ENCODE measurements around the gene DRAP1. TPM values are rescaled to one million over a fixed set of nuclear protein-coding genes. Genes with fewer than 3 reads are reported as not detected.

Gene DRAP1
- total and polyA plus RNA-seq, 2 experiments from 2014 or later = 121 to 294 TPM

DNA sequence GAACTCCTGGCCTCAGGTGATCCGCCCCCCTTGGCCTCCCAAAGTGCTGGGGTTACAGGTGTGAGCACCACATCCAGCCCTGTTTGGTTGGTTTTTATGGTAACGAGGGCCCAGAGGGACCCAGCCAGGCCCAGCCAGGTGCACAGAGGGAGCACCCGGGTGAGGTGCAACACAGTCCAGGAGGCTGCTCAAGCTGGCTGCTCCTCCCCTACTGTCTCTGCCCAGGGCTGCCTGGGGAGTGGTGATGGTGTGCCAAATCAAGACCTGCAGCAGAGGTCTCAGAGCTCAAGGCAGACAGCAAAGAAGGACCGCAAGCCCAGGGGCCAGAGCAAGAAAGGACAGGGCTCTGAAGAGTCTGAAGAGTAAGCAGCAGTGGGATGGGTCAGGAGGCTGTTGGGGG, 27.4 kb downstream of the DRAP1 start:
- Histone ChIP-seq H3K4me2 (peak overlapping the region; percentile 76), H3K4me1 (ENCODE audit: insufficient read depth) (peaks cover 20% of the 10 kb centered on the region), H3F3A (replicated peaks; ENCODE audit: low read depth) (peaks cover 9% of the 10 kb centered on the region; the same call in 1 of the 2 replicates), H3K4me3 (peak overlapping the region; percentile 47; the same call in 1 of the 2 replicates), H3K27ac (ENCODE audit: low read depth) (peak overlapping the region; percentile 78), H3K79me2 (replicated peaks; ENCODE audit: insufficient read depth) (no peaks in the 10 kb centered on the region), H4K20me1 (replicated peaks; ENCODE audit: insufficient read depth) (no peaks in the 10 kb centered on the region), H3K27me3 (ENCODE audit: insufficient read depth) (no peaks in the 10 kb centered on the region), H3K36me3 (ENCODE audit: insufficient read depth) (no peaks in the 10 kb centered on the region), H3K9me2 (ENCODE audit: insufficient read depth) (no peaks in the 10 kb centered on the region), H2AFZ (no peak overlapping the region)
- ATAC-seq (peak; percentile 5), DNase-seq (ENCODE audit: low spot score) (no peak)
- Mint-ChIP-seq H3K9me3 (no peaks in the 10 kb centered on the region), H3K4me3 (no peak overlapping the region), H3K36me3 (ENCODE audit: low read depth) (peaks cover 2% of the 10 kb centered on the region; the same call in 1 of the 3 replicates), H3K27ac (no peak overlapping the region), H3K27me3 (ENCODE audit: insufficient read depth, low read depth, poor library complexity) (peaks cover 9% of the 10 kb centered on the region), H3K4me1 (peaks cover 28% of the 10 kb centered on the region)
- TF ChIP-seq, protein P1, sequence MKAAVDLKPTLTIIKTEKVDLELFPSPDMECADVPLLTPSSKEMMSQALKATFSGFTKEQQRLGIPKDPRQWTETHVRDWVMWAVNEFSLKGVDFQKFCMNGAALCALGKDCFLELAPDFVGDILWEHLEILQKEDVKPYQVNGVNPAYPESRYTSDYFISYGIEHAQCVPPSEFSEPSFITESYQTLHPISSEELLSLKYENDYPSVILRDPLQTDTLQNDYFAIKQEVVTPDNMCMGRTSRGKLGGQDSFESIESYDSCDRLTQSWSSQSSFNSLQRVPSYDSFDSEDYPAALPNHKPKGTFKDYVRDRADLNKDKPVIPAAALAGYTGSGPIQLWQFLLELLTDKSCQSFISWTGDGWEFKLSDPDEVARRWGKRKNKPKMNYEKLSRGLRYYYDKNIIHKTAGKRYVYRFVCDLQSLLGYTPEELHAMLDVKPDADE (IDR thresholded peaks at IDR 0.05) = no peak
- no peak for TF ChIP-seq NANOG (IDR thresholded peaks at IDR 0.05; ENCODE audit: borderline replicate concordance)
- no peak for TF ChIP-seq EZH2phosphoT487 (IDR thresholded peaks at IDR 0.05; ENCODE audit: unreplicated experiment)
- TF ChIP-seq, protein P2, sequence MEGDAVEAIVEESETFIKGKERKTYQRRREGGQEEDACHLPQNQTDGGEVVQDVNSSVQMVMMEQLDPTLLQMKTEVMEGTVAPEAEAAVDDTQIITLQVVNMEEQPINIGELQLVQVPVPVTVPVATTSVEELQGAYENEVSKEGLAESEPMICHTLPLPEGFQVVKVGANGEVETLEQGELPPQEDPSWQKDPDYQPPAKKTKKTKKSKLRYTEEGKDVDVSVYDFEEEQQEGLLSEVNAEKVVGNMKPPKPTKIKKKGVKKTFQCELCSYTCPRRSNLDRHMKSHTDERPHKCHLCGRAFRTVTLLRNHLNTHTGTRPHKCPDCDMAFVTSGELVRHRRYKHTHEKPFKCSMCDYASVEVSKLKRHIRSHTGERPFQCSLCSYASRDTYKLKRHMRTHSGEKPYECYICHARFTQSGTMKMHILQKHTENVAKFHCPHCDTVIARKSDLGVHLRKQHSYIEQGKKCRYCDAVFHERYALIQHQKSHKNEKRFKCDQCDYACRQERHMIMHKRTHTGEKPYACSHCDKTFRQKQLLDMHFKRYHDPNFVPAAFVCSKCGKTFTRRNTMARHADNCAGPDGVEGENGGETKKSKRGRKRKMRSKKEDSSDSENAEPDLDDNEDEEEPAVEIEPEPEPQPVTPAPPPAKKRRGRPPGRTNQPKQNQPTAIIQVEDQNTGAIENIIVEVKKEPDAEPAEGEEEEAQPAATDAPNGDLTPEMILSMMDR (conservative IDR thresholded peaks at IDR 0.05; ENCODE audit: low read depth in 2 of 2) = no peak
- TF ChIP-seq POLR2AphosphoS5 (IDR thresholded peaks at IDR 0.05; ENCODE audit: low read depth) = no peak
- no peak for TF ChIP-seq EZH2 (IDR thresholded peaks at IDR 0.05; ENCODE audit: low read depth, unreplicated experiment)
- no peak for TF ChIP-seq ZNF331 (CRISPR knock-in tag; IDR thresholded peaks at IDR 0.05; ENCODE audit: low read depth)
- TF ChIP-seq CREB1 (CRISPR knock-in tag; IDR thresholded peaks at IDR 0.05; ENCODE audit: low read depth) = no peak
- TF ChIP-seq STAT1 (IDR thresholded peaks at IDR 0.05; ENCODE audit: unreplicated experiment) = no peak
- TF ChIP-seq, protein P3, sequence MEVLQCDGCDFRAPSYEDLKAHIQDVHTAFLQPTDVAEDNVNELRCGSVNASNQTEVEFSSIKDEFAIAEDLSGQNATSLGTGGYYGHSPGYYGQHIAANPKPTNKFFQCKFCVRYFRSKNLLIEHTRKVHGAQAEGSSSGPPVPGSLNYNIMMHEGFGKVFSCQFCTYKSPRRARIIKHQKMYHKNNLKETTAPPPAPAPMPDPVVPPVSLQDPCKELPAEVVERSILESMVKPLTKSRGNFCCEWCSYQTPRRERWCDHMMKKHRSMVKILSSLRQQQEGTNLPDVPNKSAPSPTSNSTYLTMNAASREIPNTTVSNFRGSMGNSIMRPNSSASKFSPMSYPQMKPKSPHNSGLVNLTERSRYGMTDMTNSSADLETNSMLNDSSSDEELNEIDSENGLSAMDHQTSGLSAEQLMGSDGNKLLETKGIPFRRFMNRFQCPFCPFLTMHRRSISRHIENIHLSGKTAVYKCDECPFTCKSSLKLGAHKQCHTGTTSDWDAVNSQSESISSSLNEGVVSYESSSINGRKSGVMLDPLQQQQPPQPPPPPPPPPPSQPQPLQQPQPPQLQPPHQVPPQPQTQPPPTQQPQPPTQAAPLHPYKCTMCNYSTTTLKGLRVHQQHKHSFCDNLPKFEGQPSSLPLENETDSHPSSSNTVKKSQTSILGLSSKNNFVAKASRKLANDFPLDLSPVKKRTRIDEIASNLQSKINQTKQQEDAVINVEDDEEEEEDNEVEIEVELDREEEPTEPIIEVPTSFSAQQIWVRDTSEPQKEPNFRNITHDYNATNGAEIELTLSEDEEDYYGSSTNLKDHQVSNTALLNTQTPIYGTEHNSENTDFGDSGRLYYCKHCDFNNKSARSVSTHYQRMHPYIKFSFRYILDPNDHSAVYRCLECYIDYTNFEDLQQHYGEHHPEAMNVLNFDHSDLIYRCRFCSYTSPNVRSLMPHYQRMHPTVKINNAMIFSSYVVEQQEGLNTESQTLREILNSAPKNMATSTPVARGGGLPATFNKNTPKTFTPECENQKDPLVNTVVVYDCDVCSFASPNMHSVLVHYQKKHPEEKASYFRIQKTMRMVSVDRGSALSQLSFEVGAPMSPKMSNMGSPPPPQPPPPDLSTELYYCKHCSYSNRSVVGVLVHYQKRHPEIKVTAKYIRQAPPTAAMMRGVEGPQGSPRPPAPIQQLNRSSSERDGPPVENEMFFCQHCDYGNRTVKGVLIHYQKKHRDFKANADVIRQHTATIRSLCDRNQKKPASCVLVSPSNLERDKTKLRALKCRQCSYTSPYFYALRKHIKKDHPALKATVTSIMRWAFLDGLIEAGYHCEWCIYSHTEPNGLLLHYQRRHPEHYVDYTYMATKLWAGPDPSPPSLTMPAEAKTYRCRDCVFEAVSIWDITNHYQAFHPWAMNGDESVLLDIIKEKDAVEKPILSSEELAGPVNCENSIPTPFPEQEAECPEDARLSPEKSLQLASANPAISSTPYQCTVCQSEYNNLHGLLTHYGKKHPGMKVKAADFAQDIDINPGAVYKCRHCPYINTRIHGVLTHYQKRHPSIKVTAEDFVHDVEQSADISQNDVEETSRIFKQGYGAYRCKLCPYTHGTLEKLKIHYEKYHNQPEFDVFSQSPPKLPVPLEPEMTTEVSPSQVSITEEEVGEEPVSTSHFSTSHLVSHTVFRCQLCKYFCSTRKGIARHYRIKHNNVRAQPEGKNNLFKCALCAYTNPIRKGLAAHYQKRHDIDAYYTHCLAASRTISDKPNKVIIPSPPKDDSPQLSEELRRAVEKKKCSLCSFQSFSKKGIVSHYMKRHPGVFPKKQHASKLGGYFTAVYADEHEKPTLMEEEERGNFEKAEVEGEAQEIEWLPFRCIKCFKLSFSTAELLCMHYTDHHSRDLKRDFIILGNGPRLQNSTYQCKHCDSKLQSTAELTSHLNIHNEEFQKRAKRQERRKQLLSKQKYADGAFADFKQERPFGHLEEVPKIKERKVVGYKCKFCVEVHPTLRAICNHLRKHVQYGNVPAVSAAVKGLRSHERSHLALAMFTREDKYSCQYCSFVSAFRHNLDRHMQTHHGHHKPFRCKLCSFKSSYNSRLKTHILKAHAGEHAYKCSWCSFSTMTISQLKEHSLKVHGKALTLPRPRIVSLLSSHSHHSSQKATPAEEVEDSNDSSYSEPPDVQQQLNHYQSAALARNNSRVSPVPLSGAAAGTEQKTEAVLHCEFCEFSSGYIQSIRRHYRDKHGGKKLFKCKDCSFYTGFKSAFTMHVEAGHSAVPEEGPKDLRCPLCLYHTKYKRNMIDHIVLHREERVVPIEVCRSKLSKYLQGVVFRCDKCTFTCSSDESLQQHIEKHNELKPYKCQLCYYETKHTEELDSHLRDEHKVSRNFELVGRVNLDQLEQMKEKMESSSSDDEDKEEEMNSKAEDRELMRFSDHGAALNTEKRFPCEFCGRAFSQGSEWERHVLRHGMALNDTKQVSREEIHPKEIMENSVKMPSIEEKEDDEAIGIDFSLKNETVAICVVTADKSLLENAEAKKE (CRISPR knock-in tag; IDR thresholded peaks at IDR 0.05) = no peak
- no peak for TF ChIP-seq JUNB (IDR thresholded peaks at IDR 0.05; ENCODE audit: unreplicated experiment)
- TF ChIP-seq, protein P4, sequence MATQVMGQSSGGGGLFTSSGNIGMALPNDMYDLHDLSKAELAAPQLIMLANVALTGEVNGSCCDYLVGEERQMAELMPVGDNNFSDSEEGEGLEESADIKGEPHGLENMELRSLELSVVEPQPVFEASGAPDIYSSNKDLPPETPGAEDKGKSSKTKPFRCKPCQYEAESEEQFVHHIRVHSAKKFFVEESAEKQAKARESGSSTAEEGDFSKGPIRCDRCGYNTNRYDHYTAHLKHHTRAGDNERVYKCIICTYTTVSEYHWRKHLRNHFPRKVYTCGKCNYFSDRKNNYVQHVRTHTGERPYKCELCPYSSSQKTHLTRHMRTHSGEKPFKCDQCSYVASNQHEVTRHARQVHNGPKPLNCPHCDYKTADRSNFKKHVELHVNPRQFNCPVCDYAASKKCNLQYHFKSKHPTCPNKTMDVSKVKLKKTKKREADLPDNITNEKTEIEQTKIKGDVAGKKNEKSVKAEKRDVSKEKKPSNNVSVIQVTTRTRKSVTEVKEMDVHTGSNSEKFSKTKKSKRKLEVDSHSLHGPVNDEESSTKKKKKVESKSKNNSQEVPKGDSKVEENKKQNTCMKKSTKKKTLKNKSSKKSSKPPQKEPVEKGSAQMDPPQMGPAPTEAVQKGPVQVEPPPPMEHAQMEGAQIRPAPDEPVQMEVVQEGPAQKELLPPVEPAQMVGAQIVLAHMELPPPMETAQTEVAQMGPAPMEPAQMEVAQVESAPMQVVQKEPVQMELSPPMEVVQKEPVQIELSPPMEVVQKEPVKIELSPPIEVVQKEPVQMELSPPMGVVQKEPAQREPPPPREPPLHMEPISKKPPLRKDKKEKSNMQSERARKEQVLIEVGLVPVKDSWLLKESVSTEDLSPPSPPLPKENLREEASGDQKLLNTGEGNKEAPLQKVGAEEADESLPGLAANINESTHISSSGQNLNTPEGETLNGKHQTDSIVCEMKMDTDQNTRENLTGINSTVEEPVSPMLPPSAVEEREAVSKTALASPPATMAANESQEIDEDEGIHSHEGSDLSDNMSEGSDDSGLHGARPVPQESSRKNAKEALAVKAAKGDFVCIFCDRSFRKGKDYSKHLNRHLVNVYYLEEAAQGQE (IDR thresholded peaks at IDR 0.05; ENCODE audit: unreplicated experiment) = no peak
- no peak for TF ChIP-seq ZNF114 (CRISPR knock-in tag; IDR thresholded peaks at IDR 0.05)
